GM12878 (cell line): ENCODE data around the gene KRTAP12-4. TPM values are rescaled to one million over a fixed set of nuclear protein-coding genes. Genes with fewer than 3 reads are reported as not detected.
"Not testable (repeated sequence)": the region's sequence is repeated elsewhere in the genome, so short reads cannot be mapped to it uniquely, and the experiment has no call there.

Experiments
- ATAC-seq: fragments of 200-7000 bp; cut with Tn5 transposase; 3 replicates; pipeline ENCODE4 v1.9.1; 2020; ENCODE audit warnings: mild to moderate bottlenecking, moderate library complexity
- BruUV-seq: library from RNA; stranded (reverse); fragments of 400-500 nt; replicated peaks from 2 replicates; lab custom pipeline; 2021; lab: Mats Ljungman, UMichigan
- CTCF ChIA-PET: fragments of 300-600 bp; sonication (Branson Sonifier 250); formaldehyde crosslinking; extraction: SDS; loops from one replicate; lab custom pipeline; 2021; ENCODE audit warnings: inconsistent platforms; lab: Yijun Ruan, JAX
- POLR2A ChIA-PET: fragments of 350-600 bp; formaldehyde crosslinking; extraction: SDS; loops from one replicate; lab custom pipeline; 2021; ENCODE audit warnings: inconsistent platforms; lab: Charles Lee
- RAD21 ChIA-PET: fragments of 300-600 bp; sonication (Branson Sonifier 250); formaldehyde crosslinking; loops from one replicate; lab custom pipeline; 2023; ENCODE audit warnings: antibody characterized with exemption; ENCODE audit not compliant: unreplicated experiment; lab: Charles Lee
- SMC1A ChIA-PET: fragments of 300-600 bp; sonication (Branson Sonifier 250); formaldehyde crosslinking; loops from one replicate; lab custom pipeline; 2023; ENCODE audit not compliant: unreplicated experiment, uncharacterized antibody; lab: Charles Lee
- DNase-seq: peaks from one replicate; pipeline ENCODE4 v3.0.0-alpha.2; 2011; ENCODE audit warnings: low read depth, low spot score
- FAIRE-seq: peaks from 3 replicates; lab custom pipeline; 2011; peaks lifted over from hg19 to GRCh38; lab: Jason Lieb, UNC
- H2AFZ ChIP-seq: 2 replicates; pipeline ENCODE4 v1.6.0; 2011; ENCODE audit warnings: low read depth, low read length, control low read depth; ENCODE audit not compliant: control insufficient read depth
- H3K27ac ChIP-seq: 2 replicates; pipeline ENCODE4 v1.5.1; 2011; ENCODE audit warnings: control low read depth; ENCODE audit not compliant: control insufficient read depth, insufficient read depth
- H3K27me3 ChIP-seq, 2 experiments: replicated peaks in 1 of 2; 2 replicates each; pipeline versions ENCODE4 v1.6.0 to v1.6.1; 2011; ENCODE audit warnings: low read length in 1 of 2; ENCODE audit not compliant: control insufficient read depth in 2 of 2, insufficient read depth in 2 of 2
- H3K36me3 ChIP-seq, 2 experiments: 2 replicates each; pipeline ENCODE4 v1.5.1; 2011; ENCODE audit warnings: low read length in 1 of 2; ENCODE audit not compliant: control insufficient read depth in 2 of 2, insufficient read depth in 2 of 2
- H3K4me1 ChIP-seq: 2 replicates; pipeline ENCODE4 v1.6.1; 2011; ENCODE audit warnings: mild to moderate bottlenecking, low read length, moderate library complexity, mixed read lengths; ENCODE audit not compliant: control insufficient read depth, insufficient read depth
- H3K4me2 ChIP-seq: 2 replicates; pipeline ENCODE4 v1.6.0; 2011; ENCODE audit warnings: control low read depth; ENCODE audit not compliant: control insufficient read depth, insufficient read depth
- H3K4me3 ChIP-seq: fragments of 200-600 bp; sonication (generic); 2 replicates; pipeline ENCODE4 v1.5.1; 2016
- H3K79me2 ChIP-seq: 2 replicates; pipeline ENCODE4 v1.6.0; 2011; ENCODE audit warnings: low read length; ENCODE audit not compliant: control insufficient read depth, insufficient read depth
- H3K9ac ChIP-seq: 2 replicates; pipeline ENCODE4 v1.8.0; 2011; ENCODE audit warnings: low read length, control low read depth, mixed read lengths; ENCODE audit not compliant: control insufficient read depth, insufficient read depth
- H3K9me3 ChIP-seq: replicated peaks from 3 replicates; pipeline ENCODE4 v1.5.1; 2011; ENCODE audit warnings: mild to moderate bottlenecking, low read length; ENCODE audit not compliant: control insufficient read depth, insufficient read depth
- H4K20me1 ChIP-seq: 2 replicates; pipeline ENCODE4 v1.6.0; 2011; ENCODE audit not compliant: control insufficient read depth, insufficient read depth
- BACH1 ChIP-seq: fragments of 450-650 bp; IDR thresholded peaks from 2 replicates; pipeline ENCODE4 v1.6.1; 2017; ENCODE audit warnings: mild to moderate bottlenecking, borderline replicate concordance
- FOXK2 ChIP-seq: fragments of 450-650 bp; IDR thresholded peaks from 2 replicates; pipeline ENCODE4 v1.6.1; 2017; ENCODE audit warnings: mild to moderate bottlenecking, moderate library complexity
- HDAC6 ChIP-seq: fragments of 200-600 bp; sonication (generic); IDR thresholded peaks from one replicate; pipeline ENCODE4 v1.8.0; 2017; ENCODE audit warnings: antibody characterized with exemption; ENCODE audit not compliant: unreplicated experiment
- IKZF1 ChIP-seq: fragments of 450-650 bp; conservative IDR thresholded peaks from 2 replicates; pipeline ENCODE4 v1.6.1; 2017; ENCODE audit warnings: antibody characterized with exemption, mild to moderate bottlenecking
- LARP7 ChIP-seq: fragments of 450-650 bp; IDR thresholded peaks from 2 replicates; pipeline ENCODE4 v1.6.1; 2017; ENCODE audit warnings: mild to moderate bottlenecking
- PML ChIP-seq: IDR thresholded peaks from 2 replicates; pipeline ENCODE4 v1.6.1; 2012; ENCODE audit warnings: low read length, inconsistent platforms
- SIX5 ChIP-seq: IDR thresholded peaks from 2 replicates; pipeline ENCODE4 v1.6.1; 2011; ENCODE audit warnings: mild to moderate bottlenecking, low read depth, low read length, moderate library complexity; ENCODE audit not compliant: severe bottlenecking
- SMARCA5 ChIP-seq: fragments of 450-650 bp; IDR thresholded peaks from 2 replicates; pipeline ENCODE4 v1.6.1; 2017; ENCODE audit warnings: mild to moderate bottlenecking
- SPI1 ChIP-seq: IDR thresholded peaks from 2 replicates; pipeline ENCODE4 v1.6.1; 2011; ENCODE audit warnings: low read depth, mild to moderate bottlenecking, low read length, moderate library complexity, borderline replicate concordance; ENCODE audit not compliant: insufficient read depth
- YBX1 ChIP-seq: fragments of 450-650 bp; IDR thresholded peaks from 2 replicates; pipeline ENCODE4 v1.6.1; 2016; ENCODE audit warnings: antibody characterized with exemption
- ZNF274 ChIP-seq: IDR thresholded peaks from one replicate; pipeline ENCODE4 v1.8.0; 2011; ENCODE audit not compliant: insufficient read length, insufficient read depth
- WGBS: methylation state at CpG from one replicate; pipeline ENCODE4 v1.1.6; 2016; ENCODE audit warnings: low lambda C conversion rate; ENCODE audit not compliant: insufficient replicate concordance, insufficient coverage; ENCODE audit errors: missing lambda C conversion rate; 5-methylcytosine and 5-hydroxymethylcytosine counted together
- in situ Hi-C: fragments of 300-500 bp; cut with MboI; formaldehyde crosslinking; loops from 9 replicates; pipeline ENCODE4 v1.14.3; 2018; ENCODE audit warnings: mixed read lengths
- intact Hi-C: fragments of 100-400 bp; cut with micrococcal nuclease; formaldehyde crosslinking; loops from one replicate; pipeline ENCODE4 v1.14.2; 2022; ENCODE audit not compliant: unreplicated experiment
- polyA plus RNA-seq, 11 experiments: library from polyadenylated mRNA; depleted of rRNA in 4 of 11; unstranded in 6 of 11; stranded (reverse) in 5 of 11; fragments of >200 nt; fragmentation: Nextera tagmentation in 4 of 11; fragmentation: Illumina TruSeq in 1 of 11; extraction: Ambion mirVana in 4 of 11; extraction: Trizol in 1 of 11; gene quantifications; 1 replicate in 1 of 11; 2 replicates in 10 of 11; pipeline versions ENCODE4 v1.2.1 to v1.2.3, GENCODE V29; 2011 to 2016; ENCODE audit warnings: inconsistent platforms in 2 of 11, missing spikeins in 2 of 11, low read depth in 1 of 11
- total RNA-seq, 4 experiments: library from RNA; depleted of rRNA in 3 of 4; stranded (reverse); fragments of >200 nt in 3 of 4; fragmentation: Illumina TruSeq in 1 of 4; extraction: Trizol in 1 of 4; gene quantifications; 2 replicates each; pipeline versions ENCODE4 v1.2.1 to v1.2.3, GENCODE V29; 2013 to 2021

KRTAP12-4 gene
- total and polyA plus RNA-seq, 10 of the 15 experiments (the other 5 are each of a cell fraction or from before 2014, with no cell fraction given): not detected

- H3K4me1 ChIP-seq: no peaks in the 10 kb centered on the region
- POLR2A ChIA-PET: no interaction called here
- no peaks in the 10 kb centered on the region for H3K27me3 ChIP-seq
- no peaks in the 10 kb centered on the region; the same call in 2 of the 3 replicates for H3K9me3 ChIP-seq
- CTCF ChIA-PET: interaction anchor here (0.6 kb wide), 1 partner anchor 87 kb away, joined by 3 read pairs; no protein-coding TSS in a partner anchor
- no TSS peak for BruUV-seq
- SMC1A ChIA-PET: no interaction called here
- H3K9ac ChIP-seq: no peak within 1 kb of the TSS
- in situ Hi-C loops: no loop called here
- no peak within 1 kb of the TSS for H3K4me3 ChIP-seq
- no peaks in the 10 kb centered on the region for H4K20me1 ChIP-seq
- no peak for TF ChIP-seq YBX1
- no peak for TF ChIP-seq IKZF1
- H3K4me2 ChIP-seq: no peak within 1 kb of the TSS
- 15% methylated on average over 19 of the region's 19 CpGs for WGBS
- intact Hi-C loops: no loop called here
- FAIRE-seq (no peak), ATAC-seq (no peak), DNase-seq (no peak)
- H3K36me3 ChIP-seq: no peaks in the 10 kb centered on the region
- no peaks in the 10 kb centered on the region for H3K79me2 ChIP-seq
- H2AFZ ChIP-seq: no peak within 1 kb of the TSS
- H3K27ac ChIP-seq: no peak within 1 kb of the TSS
- RAD21 ChIA-PET: no interaction called here
Measured at GRCh38 chr21:44666401-44667320, 12.2 kb upstream of the KRTAP12-4 start, which contains the start of gene KRTAP12-2. Gene KRTAP12-2 (minus strand): TSS chr21:44666927. CDS start chr21:44666886, 41 bp downstream.

GRCh38 chr21:44664691-44665090, 10.2 kb upstream of the KRTAP12-4 start:
- in situ Hi-C loops: no loop called here
- no peak overlapping the region for H2AFZ ChIP-seq
- DNase-seq (no peak), FAIRE-seq (no peak), ATAC-seq (no peak)
- ChIA-PET CTCF (no interaction called here), SMC1A (no interaction called here), POLR2A (no interaction called here), RAD21 (no interaction called here)
- H3K27ac ChIP-seq: no peak overlapping the region
- no peaks in the 10 kb centered on the region for H3K36me3 ChIP-seq
- no peak overlapping the region for H3K9ac ChIP-seq
- H3K4me1 ChIP-seq: no peaks in the 10 kb centered on the region
- TF ChIP-seq ZNF274: no peak
- TF ChIP-seq SMARCA5: no peak
- TF ChIP-seq PML: no peak
- TF ChIP-seq SPI1: no peak
- TF ChIP-seq LARP7: no peak
- TF ChIP-seq BACH1: no peak
- no peak for TF ChIP-seq FOXK2
- TF ChIP-seq SIX5: no peak
- no peak for TF ChIP-seq HDAC6
- no peak overlapping the region for H3K4me2 ChIP-seq
- H3K27me3 ChIP-seq: no peaks in the 10 kb centered on the region
- no peak overlapping the region for H3K4me3 ChIP-seq
- H3K9me3 ChIP-seq: no peaks in the 10 kb centered on the region; the same call in 2 of the 3 replicates
- 46% methylated on average over 5 of the region's 5 CpGs for WGBS
- no peaks in the 10 kb centered on the region for H3K79me2 ChIP-seq
- no TSS peak for BruUV-seq
- no peaks in the 10 kb centered on the region for H4K20me1 ChIP-seq
- intact Hi-C loops: no loop called here

- H3K27ac ChIP-seq, SMC1A ChIA-PET, H3K4me2 ChIP-seq, CTCF ChIA-PET, BruUV-seq, ATAC-seq, H3K27me3 ChIP-seq, H3K36me3 ChIP-seq, intact Hi-C loops, H3K4me3 ChIP-seq, H2AFZ ChIP-seq, H3K4me1 ChIP-seq, RAD21 ChIA-PET, H3K9ac ChIP-seq, DNase-seq, H4K20me1 ChIP-seq, FAIRE-seq, in situ Hi-C loops, POLR2A ChIA-PET, H3K79me2 ChIP-seq, H3K9me3 ChIP-seq: not testable (repeated sequence)
- 40% methylated on average over 7 of the region's 7 CpGs for WGBS
Measured at GRCh38 chr21:44661567-44661966, 7.1 kb upstream of the KRTAP12-4 start.
